ENCODE results near the gene GDF9. TPM values are rescaled to one million over a fixed set of nuclear protein-coding genes. Genes with fewer than 3 reads are reported as not detected.

The GDF9 gene
- total RNA-seq, 1 experiment from 2014 or later: 1.4 TPM

DNA sequence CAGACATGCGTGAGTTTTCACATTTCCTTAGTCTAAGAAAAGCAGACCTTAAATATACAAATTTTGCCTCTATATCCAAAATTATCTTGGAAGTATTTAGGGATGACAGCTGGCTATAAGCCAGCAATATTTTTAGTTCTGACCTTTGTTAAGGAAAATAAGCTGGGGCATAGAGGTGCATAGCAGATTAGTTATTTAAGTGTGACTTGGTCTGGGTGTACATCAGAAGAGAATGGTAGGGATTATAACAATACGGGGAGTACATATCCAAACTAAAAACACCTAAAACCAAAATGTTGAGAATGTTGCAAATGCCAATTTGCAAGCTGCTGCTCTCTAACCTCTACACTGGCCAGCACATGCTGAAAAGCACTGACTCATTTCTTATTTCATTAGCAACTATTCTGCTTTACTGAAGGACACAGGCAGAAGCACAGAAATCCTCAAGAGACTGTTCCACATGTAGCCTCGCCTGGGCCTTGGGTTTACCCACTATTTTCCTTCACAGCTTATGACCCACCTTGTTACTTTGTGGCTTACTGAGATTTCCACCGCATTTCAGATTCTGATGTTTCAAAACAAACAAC, 29.5 kb upstream of the GDF9 start:
- Histone ChIP-seq H3F3A (ENCODE audit: insufficient read depth, low read depth) (peaks cover 13% of the 10 kb centered on the region; the same call in 1 of the 2 replicates), H3K9me2 (ENCODE audit: insufficient read depth) (no peaks in the 10 kb centered on the region), H4K20me1 (ENCODE audit: insufficient read depth) (no peaks in the 10 kb centered on the region), H3K9me3 (ENCODE audit: insufficient read depth, low read depth) (no peaks in the 10 kb centered on the region), H3K27ac (no peak overlapping the region), H3K36me3 (ENCODE audit: low read depth) (peaks cover 51% of the 10 kb centered on the region), H2AFZ (no peak overlapping the region), H3K79me2 (ENCODE audit: low read depth) (no peaks in the 10 kb centered on the region), H3K27me3 (ENCODE audit: insufficient read depth, low read depth) (no peaks in the 10 kb centered on the region), H3K4me2 (no peak overlapping the region), H3K4me3 (no peak overlapping the region), H3K4me1 (replicated peaks; ENCODE audit: insufficient read depth) (no peaks in the 10 kb centered on the region)
- CTCF ChIA-PET: no interaction called here
- DNase-seq: no peak
- POLR2A ChIA-PET (ENCODE audit: unreplicated experiment): interaction anchor here (0.6 kb wide), 1 partner anchor 392 kb away, joined by 5 read pairs; no protein-coding TSS in a partner anchor
- TF ChIP-seq, protein P1, sequence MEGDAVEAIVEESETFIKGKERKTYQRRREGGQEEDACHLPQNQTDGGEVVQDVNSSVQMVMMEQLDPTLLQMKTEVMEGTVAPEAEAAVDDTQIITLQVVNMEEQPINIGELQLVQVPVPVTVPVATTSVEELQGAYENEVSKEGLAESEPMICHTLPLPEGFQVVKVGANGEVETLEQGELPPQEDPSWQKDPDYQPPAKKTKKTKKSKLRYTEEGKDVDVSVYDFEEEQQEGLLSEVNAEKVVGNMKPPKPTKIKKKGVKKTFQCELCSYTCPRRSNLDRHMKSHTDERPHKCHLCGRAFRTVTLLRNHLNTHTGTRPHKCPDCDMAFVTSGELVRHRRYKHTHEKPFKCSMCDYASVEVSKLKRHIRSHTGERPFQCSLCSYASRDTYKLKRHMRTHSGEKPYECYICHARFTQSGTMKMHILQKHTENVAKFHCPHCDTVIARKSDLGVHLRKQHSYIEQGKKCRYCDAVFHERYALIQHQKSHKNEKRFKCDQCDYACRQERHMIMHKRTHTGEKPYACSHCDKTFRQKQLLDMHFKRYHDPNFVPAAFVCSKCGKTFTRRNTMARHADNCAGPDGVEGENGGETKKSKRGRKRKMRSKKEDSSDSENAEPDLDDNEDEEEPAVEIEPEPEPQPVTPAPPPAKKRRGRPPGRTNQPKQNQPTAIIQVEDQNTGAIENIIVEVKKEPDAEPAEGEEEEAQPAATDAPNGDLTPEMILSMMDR (conservative IDR thresholded peaks at IDR 0.05): no peak
- TF ChIP-seq EZH2 (IDR thresholded peaks at IDR 0.05; ENCODE audit: low read depth): no peak
- BruUV-seq (replicated peaks): no TSS peak
- intact Hi-C loops (cut with micrococcal nuclease; ENCODE audit: unreplicated experiment): no loop called here

- peaks cover 3% of the 10 kb centered on the region; the same call in 1 of the 2 replicates for H4K20me1 ChIP-seq (ENCODE audit: insufficient read depth)
- no peak overlapping the region for H3K27ac ChIP-seq
- no peak overlapping the region for H3K4me2 ChIP-seq
- no peaks in the 10 kb centered on the region for H3K27me3 ChIP-seq (ENCODE audit: insufficient read depth, low read depth)
- peaks cover 25% of the 10 kb centered on the region; the same call in 1 of the 2 replicates for H3F3A ChIP-seq (ENCODE audit: insufficient read depth, low read depth)
- no peak for DNase-seq
- POLR2A ChIA-PET (ENCODE audit: unreplicated experiment): no interaction called here
- no TSS peak for BruUV-seq (replicated peaks)
- intact Hi-C loops (cut with micrococcal nuclease; ENCODE audit: unreplicated experiment): no loop called here
- TF ChIP-seq, protein P1 (conservative IDR thresholded peaks at IDR 0.05): no peak
- H3K9me3 ChIP-seq (ENCODE audit: insufficient read depth, low read depth): no peaks in the 10 kb centered on the region
- no peaks in the 10 kb centered on the region for H3K9me2 ChIP-seq (ENCODE audit: insufficient read depth)
- no peaks in the 10 kb centered on the region for H3K4me1 ChIP-seq (replicated peaks; ENCODE audit: insufficient read depth)
- H2AFZ ChIP-seq: no peak overlapping the region
- peaks cover 68% of the 10 kb centered on the region for H3K36me3 ChIP-seq (ENCODE audit: low read depth)
- no peak overlapping the region for H3K4me3 ChIP-seq
- no peaks in the 10 kb centered on the region for H3K79me2 ChIP-seq (ENCODE audit: low read depth)
- CTCF ChIA-PET: no interaction called here
These were observed 24.5 kb upstream of the GDF9 start for GRCh38 chr5:132890817-132891216.

DNA sequence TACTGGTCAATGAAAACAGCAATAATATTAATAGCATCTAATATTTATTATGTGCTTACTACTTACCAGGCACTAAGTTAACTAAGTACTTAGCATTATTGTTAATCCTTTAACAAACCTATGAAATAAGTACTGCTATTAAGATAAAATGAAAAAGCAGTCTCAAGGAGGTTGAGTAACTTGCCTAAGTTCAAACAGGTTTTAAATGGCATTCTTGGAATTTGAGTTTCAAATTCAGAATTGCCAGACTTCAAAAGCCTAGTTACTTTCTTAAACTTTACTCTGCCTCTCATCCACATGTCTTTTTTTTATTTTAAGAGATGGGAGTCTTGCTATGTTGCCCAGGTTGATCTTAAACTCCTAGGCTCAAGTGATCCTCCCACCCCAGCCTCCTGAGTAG, 23.2 kb upstream of the GDF9 start:
- Histone ChIP-seq H3K4me3 (no peak overlapping the region), H3K79me2 (ENCODE audit: low read depth) (no peaks in the 10 kb centered on the region), H4K20me1 (ENCODE audit: insufficient read depth) (peaks cover 6% of the 10 kb centered on the region), H3K9me3 (ENCODE audit: insufficient read depth, low read depth) (no peaks in the 10 kb centered on the region), H3K27me3 (ENCODE audit: insufficient read depth, low read depth) (no peaks in the 10 kb centered on the region), H3K36me3 (ENCODE audit: low read depth) (peaks cover 56% of the 10 kb centered on the region), H3K27ac (no peak overlapping the region), H3K9me2 (ENCODE audit: insufficient read depth) (no peaks in the 10 kb centered on the region), H3K4me1 (replicated peaks; ENCODE audit: insufficient read depth) (no peaks in the 10 kb centered on the region), H3F3A (ENCODE audit: insufficient read depth, low read depth) (peaks cover 25% of the 10 kb centered on the region), H2AFZ (no peak overlapping the region), H3K4me2 (no peak overlapping the region)
- BruUV-seq (replicated peaks): no TSS peak
- intact Hi-C loops (cut with micrococcal nuclease; ENCODE audit: unreplicated experiment): no loop called here
- TF ChIP-seq, protein P1 (conservative IDR thresholded peaks at IDR 0.05): no peak
- no peak for TF ChIP-seq EZH2 (IDR thresholded peaks at IDR 0.05; ENCODE audit: low read depth)
- no peak for DNase-seq
- POLR2A ChIA-PET (ENCODE audit: unreplicated experiment): no interaction called here
- CTCF ChIA-PET: no interaction called here

Data from PC-9 (cell line).